GM12875 (cell line): ENCODE measurements around the gene RPS15.

Source experiments
- H3K4me3 ChIP-seq: one replicate; pipeline ENCODE4 v1.5.1; 2011; ENCODE audit warnings: low read depth, low read length, control low read depth
- TF ChIP-seq, protein P1 (sequence below): IDR thresholded peaks from 2 replicates; pipeline ENCODE4 v1.5.1; 2011; ENCODE audit warnings: low read depth, mild to moderate bottlenecking, control low read depth, inconsistent platforms, low read length, moderate library complexity, borderline replicate concordance; ENCODE audit not compliant: insufficient read depth

RPS15 gene

DNA sequence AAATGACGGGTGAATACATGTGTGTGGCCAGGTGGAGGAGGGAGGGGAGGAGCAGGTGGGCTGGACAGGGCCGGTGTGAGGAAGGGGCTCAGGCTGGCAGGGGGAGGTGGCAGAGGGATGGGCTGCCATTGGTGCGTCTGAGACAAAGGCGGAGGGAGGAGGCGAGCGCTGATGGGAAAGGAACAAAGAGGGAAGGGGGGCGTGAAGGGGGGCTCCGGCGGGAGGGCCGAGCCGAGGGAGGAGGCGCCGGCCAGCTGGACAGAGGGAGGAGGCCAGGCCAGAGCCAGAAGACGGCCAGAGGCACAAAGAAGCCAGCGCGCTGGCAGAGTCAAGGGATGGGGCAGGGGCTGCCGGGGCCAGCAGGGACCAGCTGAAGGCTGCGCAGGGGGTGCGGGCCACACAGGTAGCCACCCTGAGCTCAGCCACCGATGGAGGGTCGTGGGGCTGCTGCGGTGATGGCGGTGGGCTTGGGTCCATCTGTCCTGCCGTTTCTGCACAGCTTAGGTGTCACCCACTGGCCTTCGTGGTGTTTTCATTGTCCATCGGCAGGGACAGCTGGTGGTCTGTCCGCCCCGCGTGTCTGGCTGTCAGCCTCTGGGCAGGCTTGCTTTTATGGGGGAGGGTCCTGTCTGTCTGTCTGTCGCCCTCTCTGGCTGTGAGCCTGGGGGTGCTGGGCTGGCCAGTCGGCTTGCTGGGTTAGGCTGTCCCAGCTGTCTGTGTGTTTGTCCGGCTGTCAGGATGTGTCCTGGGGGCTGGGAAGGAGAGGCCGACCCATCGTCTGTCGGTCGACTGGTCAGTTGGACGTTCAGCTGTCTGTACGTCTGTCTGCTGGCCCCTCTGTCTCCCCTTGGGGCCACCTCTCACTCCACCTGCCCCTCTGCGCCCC is 14.0 kb downstream of the RPS15 start:
- no peak overlapping the region for H3K4me3 ChIP-seq
- TF ChIP-seq, protein P1, sequence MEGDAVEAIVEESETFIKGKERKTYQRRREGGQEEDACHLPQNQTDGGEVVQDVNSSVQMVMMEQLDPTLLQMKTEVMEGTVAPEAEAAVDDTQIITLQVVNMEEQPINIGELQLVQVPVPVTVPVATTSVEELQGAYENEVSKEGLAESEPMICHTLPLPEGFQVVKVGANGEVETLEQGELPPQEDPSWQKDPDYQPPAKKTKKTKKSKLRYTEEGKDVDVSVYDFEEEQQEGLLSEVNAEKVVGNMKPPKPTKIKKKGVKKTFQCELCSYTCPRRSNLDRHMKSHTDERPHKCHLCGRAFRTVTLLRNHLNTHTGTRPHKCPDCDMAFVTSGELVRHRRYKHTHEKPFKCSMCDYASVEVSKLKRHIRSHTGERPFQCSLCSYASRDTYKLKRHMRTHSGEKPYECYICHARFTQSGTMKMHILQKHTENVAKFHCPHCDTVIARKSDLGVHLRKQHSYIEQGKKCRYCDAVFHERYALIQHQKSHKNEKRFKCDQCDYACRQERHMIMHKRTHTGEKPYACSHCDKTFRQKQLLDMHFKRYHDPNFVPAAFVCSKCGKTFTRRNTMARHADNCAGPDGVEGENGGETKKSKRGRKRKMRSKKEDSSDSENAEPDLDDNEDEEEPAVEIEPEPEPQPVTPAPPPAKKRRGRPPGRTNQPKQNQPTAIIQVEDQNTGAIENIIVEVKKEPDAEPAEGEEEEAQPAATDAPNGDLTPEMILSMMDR = no peak

DNA sequence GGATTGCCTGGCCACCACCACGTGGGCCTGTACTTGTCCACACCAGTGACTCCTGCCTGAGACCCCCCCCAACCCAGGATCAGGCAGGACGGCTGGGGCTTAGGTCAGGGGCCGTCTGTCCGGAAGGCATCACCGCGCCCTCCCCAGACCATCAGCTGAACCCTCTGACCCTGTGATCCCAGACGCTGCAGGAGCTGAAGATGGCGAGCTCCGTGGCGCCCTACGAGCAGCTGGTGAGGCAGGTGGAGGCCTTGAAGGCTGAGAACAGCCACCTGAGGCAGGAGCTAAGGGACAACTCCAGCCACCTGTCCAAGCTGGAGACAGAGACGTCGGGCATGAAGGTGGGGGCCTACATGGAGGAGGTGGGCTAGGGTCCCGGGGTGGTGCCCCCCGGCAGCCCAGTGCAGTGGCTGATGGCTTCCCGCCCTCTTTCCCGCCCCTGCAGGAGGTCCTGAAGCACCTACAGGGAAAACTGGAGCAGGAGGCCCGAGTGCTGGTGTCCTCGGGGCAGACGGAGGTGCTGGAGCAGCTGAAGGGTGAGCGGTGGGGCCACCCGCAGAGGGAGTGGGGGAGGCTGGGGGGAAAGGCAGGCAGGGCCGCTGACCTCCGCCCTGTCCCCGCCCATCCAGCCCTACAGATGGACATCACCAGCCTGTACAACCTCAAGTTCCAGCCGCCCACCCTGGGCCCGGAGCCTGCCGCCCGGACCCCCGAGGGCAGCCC is 14.8 kb downstream of the RPS15 start:
- no peak overlapping the region for H3K4me3 ChIP-seq
- TF ChIP-seq, protein P1 = no peak

DNA sequence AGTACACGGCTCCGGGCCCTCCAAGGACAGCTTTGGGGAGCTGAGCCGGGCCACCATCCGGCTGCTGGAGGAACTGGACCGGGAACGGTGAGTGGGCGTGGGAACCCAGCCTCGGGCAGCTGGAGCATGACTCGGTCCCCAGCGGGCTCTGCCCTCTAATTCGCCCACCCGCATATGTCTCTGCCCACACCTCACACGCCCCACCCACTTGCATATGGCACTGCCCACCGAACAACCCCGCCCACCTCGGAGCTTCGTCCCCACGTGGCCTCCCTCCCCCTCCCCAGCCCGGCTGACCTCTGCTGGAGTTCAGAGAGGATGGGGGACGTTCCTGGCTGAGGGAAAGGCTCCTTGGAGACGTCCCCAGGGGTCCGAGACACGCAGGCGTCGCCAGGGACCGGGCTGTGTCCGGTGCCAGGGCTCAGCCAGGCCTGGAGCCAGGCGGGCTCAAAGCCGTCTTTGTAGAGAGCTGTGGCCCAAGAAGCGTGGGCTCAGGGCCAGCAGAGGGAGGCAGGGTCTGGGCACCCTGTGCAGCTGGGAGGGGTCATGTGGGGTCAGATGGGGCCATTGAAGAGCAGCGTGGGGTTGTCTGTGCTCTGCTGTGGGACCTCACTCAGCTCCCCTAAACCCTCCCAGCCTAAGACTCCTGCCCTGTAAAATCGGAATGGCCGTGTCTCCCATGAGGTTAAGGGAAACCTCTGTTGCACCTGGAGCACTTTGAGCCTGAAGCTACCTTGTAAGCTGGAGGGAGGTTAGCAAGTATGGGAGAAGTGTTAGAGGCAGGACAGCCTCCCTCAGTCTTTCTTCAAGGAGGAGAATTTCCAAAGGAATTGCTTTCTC is 15.5 kb downstream of the RPS15 start:
- H3K4me3 ChIP-seq = no peak overlapping the region

DNA sequence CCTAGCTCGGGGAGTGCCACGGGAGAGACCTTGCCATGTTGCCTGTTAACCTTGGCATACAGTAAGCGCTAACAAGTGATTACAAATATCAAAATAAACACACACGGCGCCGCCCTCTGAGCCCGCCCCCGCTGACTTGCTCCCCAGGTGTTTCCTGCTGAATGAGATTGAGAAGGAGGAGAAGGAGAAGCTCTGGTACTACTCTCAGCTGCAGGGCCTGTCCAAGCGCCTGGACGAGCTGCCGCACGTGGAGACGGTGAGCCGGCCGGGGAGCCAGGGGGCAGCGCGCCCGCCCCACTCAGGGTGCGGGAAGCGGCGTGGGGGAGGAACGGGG is 16.8 kb downstream of the RPS15 start:
- TF ChIP-seq, protein P1 = no peak
- no peak overlapping the region for H3K4me3 ChIP-seq

More for the DNA sequence above, 15.5 kb downstream of the RPS15 start:
- TF ChIP-seq, protein P1 = no peak

DNA sequence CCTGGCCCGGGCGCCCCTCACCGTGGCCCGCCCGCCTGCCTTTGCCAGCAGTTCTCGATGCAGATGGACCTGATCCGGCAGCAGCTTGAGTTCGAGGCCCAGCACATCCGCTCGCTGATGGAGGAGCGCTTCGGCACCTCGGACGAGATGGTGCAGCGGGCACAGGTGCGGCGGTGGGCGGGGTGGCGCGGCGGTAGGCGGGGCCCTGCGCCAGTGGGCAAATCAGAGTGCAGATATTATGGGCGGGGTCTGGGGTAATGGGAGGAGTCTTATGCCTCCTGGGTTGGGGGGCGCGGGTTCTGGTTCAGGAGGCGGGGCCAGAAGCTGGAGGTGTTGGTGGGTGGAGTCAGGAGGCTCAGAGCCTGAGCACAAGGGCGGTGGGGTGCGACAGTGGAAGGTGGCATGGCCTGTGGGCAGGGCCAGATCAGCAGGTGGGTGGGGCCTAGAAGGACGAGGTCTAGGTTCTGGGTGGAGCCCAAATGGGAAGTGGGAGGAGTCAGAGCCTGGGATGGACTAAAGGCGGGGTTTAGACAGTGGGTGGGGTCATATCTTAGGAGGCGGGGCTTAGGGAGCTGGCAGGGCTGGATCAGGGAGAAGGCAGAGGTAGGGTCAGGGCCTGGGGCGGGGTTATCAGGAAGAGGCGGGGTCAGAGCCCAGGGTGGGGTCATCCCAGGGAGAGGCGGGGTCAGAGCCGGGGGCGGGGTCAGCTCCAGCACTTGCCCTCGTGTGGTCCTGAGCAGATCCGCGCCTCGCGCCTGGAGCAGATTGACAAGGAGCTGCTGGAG is 17.3 kb downstream of the RPS15 start:
- no peak overlapping the region for H3K4me3 ChIP-seq
- TF ChIP-seq, protein P1 = no peak

DNA sequence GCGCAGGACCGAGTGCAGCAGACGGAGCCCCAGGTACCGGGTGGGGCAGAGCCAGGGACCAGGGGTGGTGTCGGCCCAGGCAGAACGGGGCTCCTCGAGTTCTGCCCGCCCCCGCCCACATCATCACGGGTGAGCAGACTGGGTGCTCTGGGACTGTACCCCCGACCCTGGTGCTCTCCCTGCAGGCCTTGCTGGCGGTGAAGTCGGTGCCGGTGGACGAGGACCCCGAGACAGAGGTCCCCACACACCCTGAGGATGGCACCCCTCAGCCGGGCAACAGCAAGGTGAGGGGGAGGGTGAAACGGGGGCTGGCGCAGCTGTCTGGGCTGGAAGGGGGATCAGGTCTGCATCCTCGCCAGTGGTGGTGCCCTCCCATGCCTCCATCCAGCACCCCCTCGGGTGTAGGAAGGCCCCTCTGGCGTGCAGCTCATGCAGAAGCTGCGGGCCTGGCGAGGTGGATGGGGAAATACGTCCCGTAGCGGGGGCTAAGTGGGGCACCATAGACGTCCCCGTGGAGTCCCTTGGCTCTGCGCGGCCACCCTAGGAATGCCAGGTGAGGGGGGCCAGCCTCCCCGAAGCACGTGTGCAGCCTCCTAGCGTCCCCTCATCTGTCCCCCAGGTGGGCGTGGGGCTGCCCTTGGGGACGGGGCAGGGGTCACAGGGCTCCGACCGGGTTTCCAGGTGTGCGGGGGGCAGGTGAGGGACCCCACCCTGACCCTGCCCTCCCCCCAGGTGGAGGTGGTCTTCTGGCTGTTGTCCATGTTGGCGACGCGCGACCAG is 18.1 kb downstream of the RPS15 start:
- no peak overlapping the region for H3K4me3 ChIP-seq
- TF ChIP-seq, protein P1 = no peak
